ENCODE measurements around the gene HM13. TPM values are rescaled to one million over a fixed set of nuclear protein-coding genes. Genes with fewer than 3 reads are reported as not detected.

HM13 gene
- total RNA-seq, 2 donors from 2014 or later: 73.2 to 79.4 TPM

DNA sequence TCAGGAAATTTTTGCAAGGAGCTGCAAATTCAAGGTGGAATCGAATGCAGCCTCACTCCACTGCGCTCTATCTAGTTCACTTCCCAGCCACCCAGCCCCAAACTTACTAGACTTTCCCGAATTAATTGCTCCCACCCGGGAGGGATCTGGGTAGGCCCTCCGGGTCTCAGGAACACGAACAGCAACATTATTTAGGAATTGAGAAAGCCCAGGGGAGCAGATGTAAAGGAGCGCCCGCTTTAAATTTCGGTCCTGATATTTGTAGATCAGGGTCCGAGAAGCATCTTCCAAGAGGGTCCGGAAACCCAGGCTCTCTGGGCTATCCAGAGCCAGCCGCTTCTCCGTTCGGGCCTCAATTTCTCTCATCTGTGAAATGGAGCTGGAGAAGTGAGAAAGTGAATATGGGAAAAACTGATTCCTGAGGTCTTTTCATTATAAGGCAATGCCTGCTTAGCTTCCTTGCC is 90.4 kb downstream of the HM13 start:
- WGBS, 2 donors: 1 to 3% methylated on average over 14 of the region's 14 CpGs
- Histone ChIP-seq H3K4me3 (no peak overlapping the region), H3K4me1 (peaks cover 61% of the 10 kb centered on the region), H3K36me3 (replicated peaks in 1 of 2; ENCODE audit: insufficient read depth in 1 of 2, low read depth in 2 of 2) (no peaks in the 10 kb centered on the region), H3K27ac (peak overlapping the region; percentile 44 to 76 (median 66)), H3K27me3 (no peaks in the 10 kb centered on the region), H3K9me3 (no peaks in the 10 kb centered on the region)
- DNase-seq (no peak), ATAC-seq (peak; percentile 5)
- intact Hi-C loops (cut with DNase I): no loop called here
- no peak for TF ChIP-seq POLR2A (IDR thresholded peaks at IDR 0.05)
- no peak for TF ChIP-seq CTCF (IDR thresholded peaks at IDR 0.05)

- Histone ChIP-seq H3K27ac (peak within 1 kb of the TSS; percentile 68 to 82 (median 74)), H3K4me1 (peaks cover 62% of the 10 kb centered on the region), H3K27me3 (no peaks in the 10 kb centered on the region), H3K4me3 (peak within 1 kb of the TSS; percentile 31 to 51), H3K9me3 (no peaks in the 10 kb centered on the region), H3K36me3 (replicated peaks in 1 of 2; ENCODE audit: insufficient read depth in 1 of 2, low read depth in 2 of 2) (no peaks in the 10 kb centered on the region)
- ATAC-seq (peak; percentile 83), DNase-seq (peak; percentile 94 to 95 (median 94))
- WGBS, 2 donors: 0 to 4% methylated on average over 27 to 70 of the region's 74 CpGs
- TF ChIP-seq CTCF (IDR thresholded peaks at IDR 0.05): no peak
- peak; percentile 89 to 98 (median 98) for TF ChIP-seq POLR2A (IDR thresholded peaks at IDR 0.05)
- intact Hi-C loops (cut with DNase I): no loop called here
Observed at GRCh38 chr20:31605031-31605901, 91.0 kb downstream of the HM13 start, which contains the start of gene ID1. Gene ID1, plus strand, starts transcription at chr20:31605289. Its CDS starts 99 bp downstream, at chr20:31605388.

DNA sequence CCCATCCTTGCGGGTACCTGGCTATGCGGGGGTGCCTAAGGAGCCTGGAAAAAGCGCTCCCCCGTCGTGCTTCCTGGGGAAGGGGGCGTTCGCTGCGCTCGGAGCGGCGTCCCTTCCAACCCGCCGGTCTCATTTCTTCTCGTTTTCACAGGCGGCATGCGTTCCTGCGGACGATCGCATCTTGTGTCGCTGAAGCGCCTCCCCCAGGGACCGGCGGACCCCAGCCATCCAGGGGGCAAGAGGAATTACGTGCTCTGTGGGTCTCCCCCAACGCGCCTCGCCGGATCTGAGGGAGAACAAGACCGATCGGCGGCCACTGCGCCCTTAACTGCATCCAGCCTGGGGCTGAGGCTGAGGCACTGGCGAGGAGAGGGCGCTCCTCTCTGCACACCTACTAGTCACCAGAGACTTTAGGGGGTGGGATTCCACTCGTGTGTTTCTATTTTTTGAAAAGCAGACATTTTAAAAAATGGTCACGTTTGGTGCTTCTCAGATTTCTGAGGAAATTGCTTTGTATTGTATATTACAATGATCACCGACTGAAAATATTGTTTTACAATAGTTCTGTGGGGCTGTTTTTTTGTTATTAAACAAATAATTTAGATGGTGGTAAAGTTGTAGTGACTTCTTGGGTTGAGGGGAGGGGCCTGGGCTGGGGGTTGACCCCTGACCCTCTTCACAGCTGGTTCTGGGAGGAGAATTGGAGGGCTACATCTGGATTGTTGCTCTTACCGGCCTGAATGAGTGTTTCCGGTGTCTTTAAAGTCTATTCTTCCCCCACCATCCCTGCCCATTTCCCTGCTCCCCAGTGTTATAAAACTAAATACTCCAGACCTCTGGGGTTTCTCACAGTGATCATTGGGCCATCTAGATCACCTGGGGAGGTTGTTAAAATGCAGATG is 91.9 kb downstream of the HM13 start:
- intact Hi-C loops (cut with DNase I): no loop called here

More for the DNA sequence above, 91.9 kb downstream of the HM13 start:
- Histone ChIP-seq H3K27me3 (no peaks in the 10 kb centered on the region), H3K36me3 (replicated peaks in 1 of 2; ENCODE audit: insufficient read depth in 1 of 2, low read depth in 2 of 2) (no peaks in the 10 kb centered on the region), H3K4me3 (peak overlapping the region; percentile 31 to 51), H3K4me1 (peaks cover 71% of the 10 kb centered on the region), H3K9me3 (no peaks in the 10 kb centered on the region), H3K27ac (peak overlapping the region; percentile 68 to 82 (median 74))
- TF ChIP-seq POLR2A (IDR thresholded peaks at IDR 0.05): no peak
- TF ChIP-seq CTCF (IDR thresholded peaks at IDR 0.05): no peak
- 20 to 57% methylated on average over 7 to 39 of the region's 39 CpGs for WGBS, 2 donors
- DNase-seq (no peak), ATAC-seq (no peak)
